DMS 273 (cell line): ENCODE results near the gene PRRC2B.
"Not testable (repeated sequence)": the region's sequence is repeated elsewhere in the genome, so short reads cannot be mapped to it uniquely, and the experiment has no call there.

Experiments used
- DNase-seq: peaks from one replicate; lab custom pipeline; 2025; ENCODE audit not compliant: unreplicated experiment; lab: John Stamatoyannopoulos, UW

Gene PRRC2B

GRCh38 chr9:131386281-131386680 lies 7.6 kb upstream of the PRRC2B start:
- no peak for DNase-seq

GRCh38 chr9:131387394-131387793 lies 6.5 kb upstream of the PRRC2B start:
- DNase-seq, result no peak

GRCh38 chr9:131391020-131391419 lies 2.9 kb upstream of the PRRC2B start:
- no peak for DNase-seq

- no peak for DNase-seq
These were observed 2.4 kb upstream of the PRRC2B start for GRCh38 chr9:131391504-131391903.

- DNase-seq, result peak; percentile 69
These were observed 724 bp downstream of the PRRC2B start for GRCh38 chr9:131394464-131395156.

GRCh38 chr9:131395157-131396098 lies 1.5 kb downstream of the PRRC2B start:
- peak; percentile 64 for DNase-seq

GRCh38 chr9:131396099-131396479 lies 2.2 kb downstream of the PRRC2B start:
- not testable (repeated sequence) for DNase-seq

GRCh38 chr9:131396626-131397025 lies 2.7 kb downstream of the PRRC2B start:
- DNase-seq, result no peak

- DNase-seq, result no peak
These were observed 3.4 kb downstream of the PRRC2B start for GRCh38 chr9:131397100-131397790.

- DNase-seq, result no peak
These were observed 4.3 kb downstream of the PRRC2B start for GRCh38 chr9:131398204-131398603.

- DNase-seq, result no peak
These were observed 6.1 kb downstream of the PRRC2B start for GRCh38 chr9:131399972-131400371.

- DNase-seq, result no peak
These were observed 6.7 kb downstream of the PRRC2B start for GRCh38 chr9:131400627-131401026.

GRCh38 chr9:131402073-131402472 lies 8.2 kb downstream of the PRRC2B start:
- DNase-seq, result peak; percentile 79

GRCh38 chr9:131402738-131403492 lies 9.0 kb downstream of the PRRC2B start:
- DNase-seq, result peak; percentile 89

GRCh38 chr9:131403493-131403773 lies 9.5 kb downstream of the PRRC2B start:
- DNase-seq, result peak; percentile 43

- DNase-seq, result no peak
These were observed 10.7 kb downstream of the PRRC2B start for GRCh38 chr9:131404581-131404980.

GRCh38 chr9:131404987-131405386 lies 11.1 kb downstream of the PRRC2B start:
- DNase-seq, result no peak

GRCh38 chr9:131405428-131405827 lies 11.5 kb downstream of the PRRC2B start:
- peak; percentile 55 for DNase-seq

- no peak for DNase-seq
These were observed 12.1 kb downstream of the PRRC2B start for GRCh38 chr9:131405858-131406537.
